Neural crest cell (in vitro differentiated cells): Measurements from ENCODE around the gene CDK15. TPM values are rescaled to one million over a fixed set of nuclear protein-coding genes. Genes with fewer than 3 reads are reported as not detected.

Experiments
- DNase-seq: peaks from one replicate; pipeline ENCODE4 v3.0.0; 2021; ENCODE audit warnings: low read depth, mixed read lengths, low spot score
- H3K27ac Mint-ChIP-seq: one replicate; pipeline ENCODE4 v1.8.0; 2021; ENCODE audit warnings: mild to moderate bottlenecking, mixed read lengths; ENCODE audit not compliant: unreplicated experiment
- H3K27me3 Mint-ChIP-seq: 2 replicates; pipeline ENCODE4 v1.8.0; 2021; ENCODE audit warnings: low read depth, mild to moderate bottlenecking, mixed read lengths
- H3K36me3 Mint-ChIP-seq: 2 replicates; pipeline ENCODE4 v1.8.0; 2021; ENCODE audit warnings: low read depth, mild to moderate bottlenecking, mixed read lengths
- H3K4me1 Mint-ChIP-seq: 2 replicates; pipeline ENCODE4 v1.8.0; 2021; ENCODE audit warnings: mixed read lengths
- H3K4me3 Mint-ChIP-seq: one replicate; pipeline ENCODE4 v1.8.0; 2021; ENCODE audit warnings: mild to moderate bottlenecking, mixed read lengths
- H3K9me3 Mint-ChIP-seq: 2 replicates; pipeline ENCODE4 v1.8.0; 2021; ENCODE audit warnings: mixed read lengths
- total RNA-seq: library from RNA; stranded (reverse); gene quantifications from 2 replicates; pipeline ENCODE4 v1.2.1, GENCODE V29; 2021
- TF ChIP-seq, protein P1 (sequence below): fragments of 200-600 bp; sonication (generic); conservative IDR thresholded peaks from 2 replicates; pipeline ENCODE4 v1.5.0; 2021; ENCODE audit warnings: antibody characterized with exemption, mild to moderate bottlenecking

CDK15 gene
- total RNA-seq, 1 donor from 2014 or later = not detected

DNA sequence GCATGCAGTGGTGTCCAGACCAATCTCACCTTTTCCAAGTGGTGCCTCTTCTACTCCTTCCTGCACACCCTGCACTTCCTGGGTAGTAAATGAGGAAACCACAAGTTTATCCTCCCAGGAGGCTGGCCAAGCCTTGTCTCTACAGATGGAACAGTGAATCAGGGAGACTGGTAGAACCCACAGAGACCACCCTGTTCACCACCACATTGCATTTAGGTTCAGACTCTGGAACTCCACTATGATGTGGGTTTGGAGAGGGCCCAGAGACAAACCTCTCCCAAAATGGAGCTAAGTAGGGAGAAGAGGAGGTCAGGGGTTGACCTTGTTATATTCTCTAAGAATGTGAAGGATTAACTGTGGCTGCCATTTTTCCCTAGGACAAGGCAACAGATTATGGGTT, 124.5 kb downstream of the CDK15 start:
- no peak for DNase-seq
- TF ChIP-seq, protein P1, sequence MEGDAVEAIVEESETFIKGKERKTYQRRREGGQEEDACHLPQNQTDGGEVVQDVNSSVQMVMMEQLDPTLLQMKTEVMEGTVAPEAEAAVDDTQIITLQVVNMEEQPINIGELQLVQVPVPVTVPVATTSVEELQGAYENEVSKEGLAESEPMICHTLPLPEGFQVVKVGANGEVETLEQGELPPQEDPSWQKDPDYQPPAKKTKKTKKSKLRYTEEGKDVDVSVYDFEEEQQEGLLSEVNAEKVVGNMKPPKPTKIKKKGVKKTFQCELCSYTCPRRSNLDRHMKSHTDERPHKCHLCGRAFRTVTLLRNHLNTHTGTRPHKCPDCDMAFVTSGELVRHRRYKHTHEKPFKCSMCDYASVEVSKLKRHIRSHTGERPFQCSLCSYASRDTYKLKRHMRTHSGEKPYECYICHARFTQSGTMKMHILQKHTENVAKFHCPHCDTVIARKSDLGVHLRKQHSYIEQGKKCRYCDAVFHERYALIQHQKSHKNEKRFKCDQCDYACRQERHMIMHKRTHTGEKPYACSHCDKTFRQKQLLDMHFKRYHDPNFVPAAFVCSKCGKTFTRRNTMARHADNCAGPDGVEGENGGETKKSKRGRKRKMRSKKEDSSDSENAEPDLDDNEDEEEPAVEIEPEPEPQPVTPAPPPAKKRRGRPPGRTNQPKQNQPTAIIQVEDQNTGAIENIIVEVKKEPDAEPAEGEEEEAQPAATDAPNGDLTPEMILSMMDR = no peak
- Mint-ChIP-seq H3K9me3 (no peaks in the 10 kb centered on the region), H3K27ac (no peak overlapping the region), H3K27me3 (peaks cover 4% of the 10 kb centered on the region), H3K4me3 (no peak overlapping the region), H3K4me1 (peaks cover 25% of the 10 kb centered on the region), H3K36me3 (no peaks in the 10 kb centered on the region)

DNA sequence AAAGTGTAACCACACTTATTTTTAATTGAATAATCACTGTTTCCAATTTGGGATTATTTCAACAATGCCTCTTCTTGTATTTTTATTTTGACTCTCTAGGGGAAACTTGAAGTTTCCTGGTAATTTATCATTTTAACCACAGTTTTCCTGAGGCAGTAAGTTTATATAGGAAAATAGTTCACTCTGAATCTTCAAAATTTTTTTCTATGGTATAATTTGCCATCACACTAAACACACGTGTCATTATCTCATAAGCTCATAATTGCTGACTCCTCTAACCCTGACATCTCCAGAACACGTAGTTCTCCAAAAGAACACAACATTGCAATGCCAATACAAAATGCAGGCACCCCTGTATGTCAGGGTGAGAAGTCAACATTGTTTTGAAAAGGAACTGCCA, 125.1 kb downstream of the CDK15 start:
- H3K4me3 Mint-ChIP-seq = no peak overlapping the region
- H3K4me1 Mint-ChIP-seq = peaks cover 25% of the 10 kb centered on the region
- peaks cover 4% of the 10 kb centered on the region for H3K27me3 Mint-ChIP-seq
- DNase-seq = no peak
- H3K27ac Mint-ChIP-seq = no peak overlapping the region
- H3K9me3 Mint-ChIP-seq = no peaks in the 10 kb centered on the region
- TF ChIP-seq, protein P1 = no peak
- no peaks in the 10 kb centered on the region for H3K36me3 Mint-ChIP-seq

DNA sequence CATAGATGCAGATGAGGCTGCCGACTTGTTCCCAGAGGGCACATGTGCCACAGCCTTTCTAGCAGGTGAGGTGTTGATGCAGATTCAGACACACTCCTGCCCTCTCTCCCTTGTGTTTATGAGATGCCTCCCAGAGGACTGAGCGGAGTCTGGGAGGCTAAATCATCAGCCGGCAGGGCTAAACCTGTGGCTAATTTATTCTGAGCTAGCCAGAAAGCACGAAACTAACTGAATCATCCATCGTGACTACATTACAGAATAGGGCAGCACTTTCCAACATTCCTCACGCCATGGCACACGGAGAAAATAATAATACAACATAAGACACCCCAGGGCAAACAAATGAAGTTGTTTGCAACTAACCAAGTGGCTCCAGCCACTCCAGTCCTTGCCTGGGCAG, 125.6 kb downstream of the CDK15 start:
- Mint-ChIP-seq H3K27ac (no peak overlapping the region), H3K9me3 (no peaks in the 10 kb centered on the region), H3K36me3 (no peaks in the 10 kb centered on the region), H3K4me1 (peaks cover 25% of the 10 kb centered on the region), H3K4me3 (no peak overlapping the region), H3K27me3 (peaks cover 4% of the 10 kb centered on the region)
- TF ChIP-seq, protein P1 = no peak
- no peak for DNase-seq

DNA sequence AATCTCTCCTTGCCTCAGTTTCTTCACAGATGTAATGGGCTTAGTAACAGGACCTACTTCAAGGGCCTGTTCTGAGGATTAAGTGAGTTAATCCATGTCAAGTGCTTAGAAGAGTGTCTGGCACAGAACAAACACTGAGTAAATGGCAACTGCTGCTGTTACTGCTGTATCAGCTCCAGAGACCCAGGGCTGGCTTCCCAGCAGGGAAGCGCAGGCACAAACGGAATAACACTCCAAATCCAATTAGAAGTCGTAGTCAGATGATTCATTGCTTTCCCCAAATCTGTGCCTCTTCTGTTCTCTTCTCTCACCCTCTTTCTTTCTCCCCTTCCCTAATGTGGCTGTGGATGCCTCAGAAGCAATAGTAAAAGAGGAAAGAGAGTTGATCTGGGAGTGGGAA, 126.2 kb downstream of the CDK15 start:
- H3K4me1 Mint-ChIP-seq = peaks cover 25% of the 10 kb centered on the region
- no peaks in the 10 kb centered on the region for H3K9me3 Mint-ChIP-seq
- no peaks in the 10 kb centered on the region for H3K36me3 Mint-ChIP-seq
- H3K4me3 Mint-ChIP-seq = no peak overlapping the region
- TF ChIP-seq, protein P1 = no peak
- H3K27ac Mint-ChIP-seq = no peak overlapping the region
- peaks cover 4% of the 10 kb centered on the region for H3K27me3 Mint-ChIP-seq
- no peak for DNase-seq

DNA sequence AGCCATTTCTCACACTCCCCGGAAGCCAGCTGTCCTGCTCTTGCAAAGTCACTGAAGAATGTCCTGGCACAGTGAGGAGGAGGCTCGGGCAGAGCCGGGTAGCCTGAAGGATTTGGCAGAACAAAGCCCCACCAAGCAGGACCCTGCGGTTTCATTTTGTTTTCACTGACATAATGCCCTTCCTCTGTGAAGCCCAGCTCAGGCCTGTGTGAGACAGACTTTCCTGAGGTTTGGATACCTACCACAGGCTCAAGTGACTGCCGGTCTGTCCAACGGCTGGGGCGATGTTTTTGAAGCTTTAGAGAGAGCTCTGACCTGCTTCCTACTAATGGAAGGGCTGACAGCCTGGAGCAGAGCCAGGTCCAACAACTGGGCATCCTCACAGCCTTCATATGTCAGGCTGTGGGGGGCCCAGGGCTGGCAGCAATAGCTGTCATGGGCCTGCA, 127.5 kb downstream of the CDK15 start:
- no peaks in the 10 kb centered on the region for H3K9me3 Mint-ChIP-seq

More for the DNA sequence above, 127.5 kb downstream of the CDK15 start:
- peaks cover 4% of the 10 kb centered on the region for H3K27me3 Mint-ChIP-seq
- H3K4me3 Mint-ChIP-seq = no peak overlapping the region
- no peaks in the 10 kb centered on the region for H3K36me3 Mint-ChIP-seq
- peaks cover 34% of the 10 kb centered on the region for H3K4me1 Mint-ChIP-seq
- peak overlapping the region; percentile 13 for H3K27ac Mint-ChIP-seq
- TF ChIP-seq, protein P1 = no peak
- DNase-seq = no peak
